GM12878 (cell line): ENCODE measurements around the gene GPC5.

Experiments used
- BCL11A ChIP-seq: IDR thresholded peaks from 2 replicates; pipeline ENCODE4 v1.6.1; 2011; ENCODE audit warnings: low read depth, low read length
- BHLHE40 ChIP-seq, 2 experiments: fragments of 450-650 bp in 1 of 2; IDR thresholded peaks; 2 replicates each; pipeline ENCODE4 v1.6.1; 2011 to 2017; ENCODE audit warnings: low read depth in 2 of 2, borderline replicate concordance in 1 of 2, improper control_type of control experiment in 1 of 2, low read length in 1 of 2, mild to moderate bottlenecking in 1 of 2
- CBX3 ChIP-seq: fragments of 200-600 bp; sonication (generic); IDR thresholded peaks from 2 replicates; pipeline ENCODE4 v1.6.1; 2016; ENCODE audit warnings: low read depth, borderline replicate concordance

- no peak for TF ChIP-seq BCL11A
- TF ChIP-seq CBX3: no peak
- TF ChIP-seq BHLHE40 (IDR thresholded peaks at IDR 0.05; ENCODE audit: borderline replicate concordance in 1 of 2, low read depth in 2 of 2, low read length in 1 of 2): no peak
These were observed 988.8 kb downstream of the GPC5 start for GRCh38 chr13:92387245-92387644.
